Activated CD8-positive, alpha-beta memory T cell treated with anti-CD3 and anti-CD28 coated beads for 4 hours (primary cell): Measurements from ENCODE around the gene GALNT6.
"Not testable (repeated sequence)": the region's sequence is repeated elsewhere in the genome, so short reads cannot be mapped to it uniquely, and the experiment has no call there.

Source experiments
- DNase-seq, 2 donors: peaks; one replicate each; pipeline ENCODE4 v3.0.0-alpha.2; 2020; ENCODE audit warnings: low read depth in 2 of 2

The GALNT6 gene

GRCh38 chr12:51358496-51358895 lies 32.7 kb downstream of the GALNT6 start:
- no peak for DNase-seq

DNA sequence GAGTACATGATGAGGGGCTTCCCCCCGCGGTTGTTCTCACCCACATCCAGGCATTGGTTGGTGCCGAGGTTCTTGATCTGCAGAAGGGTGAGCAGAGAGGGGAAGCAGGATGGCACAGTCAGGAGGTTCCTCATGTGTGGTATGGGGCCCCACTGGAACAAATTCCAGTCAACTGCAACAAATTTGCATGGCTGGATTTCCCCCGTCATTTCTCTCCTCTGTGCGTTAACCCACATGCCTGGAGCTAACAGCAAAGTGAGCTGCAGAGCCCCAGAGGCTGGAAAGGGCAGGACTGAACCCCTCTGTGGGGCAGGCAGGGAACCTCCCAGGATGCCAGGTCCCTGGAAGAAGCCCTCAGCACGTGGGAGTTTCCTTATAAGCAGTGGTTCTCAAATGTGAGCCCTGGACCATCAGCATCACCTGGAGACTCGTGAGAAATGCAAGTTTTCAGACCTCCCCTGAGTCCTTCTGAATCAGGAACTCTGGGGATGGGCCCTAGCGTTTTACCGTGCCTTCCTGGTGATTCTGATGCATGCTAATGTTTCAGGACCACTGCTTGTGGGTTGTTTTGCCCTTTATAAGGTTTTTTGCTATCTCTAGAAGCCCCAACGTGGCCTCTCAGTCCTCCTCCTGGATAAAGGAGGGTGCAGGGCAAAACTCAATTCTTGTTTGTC lies 33.7 kb downstream of the GALNT6 start:
- no peak for DNase-seq

GRCh38 chr12:51351913-51352532 lies 39.2 kb downstream of the GALNT6 start:
- DNase-seq: peak in 1 of 2 donors; percentile 15

DNA sequence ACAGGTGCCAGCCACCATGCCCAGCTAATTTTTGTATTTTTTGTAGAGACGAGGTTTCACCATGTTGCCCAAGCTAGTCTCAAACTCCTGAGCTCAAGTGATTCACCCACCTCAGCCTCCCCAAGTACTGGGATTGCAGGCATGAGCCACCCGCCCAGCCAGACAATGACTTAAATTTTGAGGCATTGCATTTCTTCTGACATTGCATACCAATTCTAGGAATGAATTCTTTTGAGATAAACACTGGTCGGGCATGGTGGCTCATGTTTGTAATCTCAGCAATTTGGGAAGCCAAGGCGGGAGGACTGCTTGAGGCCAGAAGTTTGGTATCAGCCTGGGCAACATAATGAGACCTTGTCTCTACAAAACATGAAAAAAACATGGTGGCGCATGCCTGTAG lies 42.2 kb downstream of the GALNT6 start:
- DNase-seq: no peak

DNA sequence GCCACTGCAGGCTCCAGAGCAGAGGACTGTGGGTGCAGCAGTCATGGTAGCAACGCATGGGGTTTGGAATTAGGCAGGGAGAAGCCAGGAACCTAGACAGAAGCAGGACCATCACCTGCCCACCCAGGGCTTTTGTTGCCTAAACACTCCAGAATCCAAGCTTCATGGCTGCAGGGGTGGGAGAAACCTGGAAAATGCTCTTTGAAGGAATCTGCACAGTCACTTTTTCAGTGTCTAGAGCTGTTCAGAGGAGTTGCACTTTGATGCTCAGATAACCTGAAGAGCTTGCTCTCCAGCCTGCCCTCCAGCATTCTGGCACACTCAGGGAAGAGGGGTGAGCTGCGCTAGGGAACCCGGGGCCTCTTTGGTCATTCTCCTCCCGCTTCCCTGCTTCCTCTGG lies 43.1 kb downstream of the GALNT6 start:
- no peak for DNase-seq

DNA sequence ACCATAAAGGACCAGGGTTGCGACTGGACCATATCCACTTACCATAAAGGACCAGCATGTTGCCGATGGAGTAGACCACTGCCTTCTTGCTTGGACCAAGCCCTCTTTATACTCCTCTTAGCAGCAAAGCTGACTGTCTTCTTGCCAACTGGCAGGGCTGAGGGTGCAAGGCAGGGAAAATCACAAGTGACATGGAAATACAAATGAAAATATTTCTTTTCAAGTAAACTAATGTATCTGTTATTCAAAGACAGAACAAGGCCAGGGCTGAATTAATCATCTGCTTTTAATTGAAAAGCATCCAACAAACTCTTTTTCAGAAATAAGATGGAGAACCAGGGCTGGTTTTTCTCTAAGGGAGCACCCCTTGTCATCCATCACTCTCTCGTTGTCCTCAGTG lies 44.6 kb downstream of the GALNT6 start, which contains the start of gene CELA1:
Gene CELA1 (minus strand): TSS at position 99 of the 400 bp plus-strand sequence. CDS start 41 bp downstream, at position 58.
- no peak for DNase-seq

GRCh38 chr12:51345681-51346080 lies 45.5 kb downstream of the GALNT6 start:
- DNase-seq: no peak

DNA sequence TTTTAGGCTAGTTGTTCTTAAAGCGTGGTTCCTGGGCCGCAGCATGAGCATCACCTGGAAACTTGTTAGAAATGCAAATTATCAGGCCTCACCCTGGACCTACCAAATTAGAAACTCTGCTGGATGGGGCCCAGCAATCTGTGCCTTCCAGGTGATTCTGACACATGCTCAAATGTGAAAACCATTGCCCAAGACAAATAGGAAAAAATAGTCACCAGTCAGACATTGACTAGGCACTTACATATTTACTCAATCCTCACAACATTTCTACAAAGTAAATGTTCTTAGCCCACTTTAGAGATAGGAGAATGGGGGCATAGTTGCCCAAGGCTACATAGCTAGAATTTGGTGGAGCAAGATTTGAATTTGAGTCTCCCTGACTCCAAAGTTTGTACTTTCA lies 48.0 kb downstream of the GALNT6 start:
- no peak for DNase-seq

DNA sequence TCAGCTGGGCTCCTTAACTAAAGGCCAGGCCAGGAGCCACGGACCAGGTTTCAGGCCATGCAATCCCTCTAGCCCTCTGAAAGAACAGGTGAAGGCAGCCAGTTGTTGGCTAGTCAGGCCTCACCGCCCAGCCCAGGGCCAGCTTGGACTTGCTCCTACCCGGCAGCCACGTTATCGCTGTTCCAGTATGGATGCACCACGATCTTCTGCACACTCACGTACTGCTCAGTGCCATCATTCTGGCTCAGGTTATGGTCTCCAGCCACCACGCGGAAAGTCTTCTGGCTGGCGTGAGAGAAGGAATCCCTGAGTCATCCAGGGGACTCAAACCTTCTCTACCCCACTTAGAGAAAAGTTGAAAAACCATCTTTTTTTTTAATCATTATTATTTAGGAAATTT lies 48.8 kb downstream of the GALNT6 start:
- DNase-seq: no peak

DNA sequence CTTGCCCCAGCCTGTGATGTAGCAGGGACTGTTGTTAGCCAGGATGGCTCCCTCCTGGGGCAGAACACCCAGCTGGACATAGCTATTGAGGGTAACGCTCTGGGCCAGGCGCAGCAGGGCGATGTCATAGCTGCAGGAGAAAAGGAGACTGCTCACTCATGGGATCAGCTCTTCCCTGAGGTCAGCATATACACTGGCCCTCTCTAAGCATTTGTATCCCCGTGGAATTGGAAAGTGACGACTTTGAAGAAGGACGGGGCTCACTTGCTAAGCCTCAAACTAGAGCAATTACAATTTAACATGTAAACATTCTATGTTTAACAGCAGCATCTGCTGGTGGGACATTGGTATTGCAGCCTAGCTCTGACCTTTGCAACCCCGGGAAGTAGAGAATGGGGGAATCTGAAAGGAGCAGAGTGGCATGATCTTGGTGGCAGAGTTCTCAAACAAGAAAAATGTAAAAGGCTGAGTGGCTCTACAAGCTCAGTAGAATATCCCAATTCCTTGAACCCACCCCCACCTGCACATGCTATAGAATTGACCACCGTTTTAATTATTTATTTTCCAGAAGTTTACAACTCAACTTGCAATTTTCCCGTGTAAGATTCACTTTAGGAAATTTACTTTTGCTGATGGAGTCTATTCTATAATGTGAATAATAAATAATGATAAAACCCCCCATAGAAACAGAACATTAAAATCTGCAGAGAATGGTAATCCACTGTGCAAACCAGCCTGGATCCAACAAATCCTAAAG lies 49.8 kb downstream of the GALNT6 start:
- DNase-seq: peak; percentile 46 to 56

DNA sequence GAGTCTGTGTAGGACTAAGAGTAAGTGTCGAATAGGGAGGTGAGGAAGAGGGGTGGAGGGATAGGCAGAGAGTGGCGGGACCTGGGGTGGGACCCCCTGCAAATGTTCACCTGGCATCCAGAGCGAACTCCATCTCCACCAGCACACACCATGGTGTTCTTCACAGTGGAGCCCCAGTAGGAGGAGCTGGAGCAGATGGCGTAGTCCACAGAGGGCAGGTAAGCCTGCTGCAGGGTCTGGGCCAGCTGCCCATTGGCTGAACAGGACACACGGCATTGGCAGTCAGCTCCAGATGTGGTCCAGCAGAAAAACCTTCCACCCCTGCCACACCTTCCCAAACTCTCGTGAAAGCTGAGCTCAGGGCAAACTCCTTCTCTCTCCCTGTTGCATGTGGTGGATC lies 51.5 kb downstream of the GALNT6 start:
- DNase-seq: no peak

GRCh38 chr12:51337336-51337735 lies 53.9 kb downstream of the GALNT6 start:
- DNase-seq: not testable (repeated sequence)

- no peak for DNase-seq
Observed at GRCh38 chr12:51335931-51336330, 55.3 kb downstream of the GALNT6 start.

DNA sequence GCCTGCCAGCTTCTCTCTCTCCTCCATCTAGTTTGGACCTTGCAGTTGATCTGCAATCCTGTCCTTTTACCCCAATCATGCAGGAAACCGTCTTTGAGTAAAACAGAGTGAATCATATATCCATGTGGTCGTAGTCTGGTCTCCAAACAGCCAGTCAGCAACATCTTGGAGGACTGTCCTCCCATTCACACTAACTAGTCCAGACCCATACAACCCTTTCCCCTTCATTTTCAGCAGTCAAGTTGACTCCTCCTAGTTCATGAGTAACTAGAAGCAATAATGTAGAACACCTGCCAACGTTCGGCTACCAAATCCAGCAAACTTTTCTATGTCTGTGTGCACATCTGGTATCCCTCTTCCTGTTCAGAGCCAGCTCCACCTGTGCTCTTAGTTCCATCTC lies 56.4 kb downstream of the GALNT6 start:
- DNase-seq: no peak

DNA sequence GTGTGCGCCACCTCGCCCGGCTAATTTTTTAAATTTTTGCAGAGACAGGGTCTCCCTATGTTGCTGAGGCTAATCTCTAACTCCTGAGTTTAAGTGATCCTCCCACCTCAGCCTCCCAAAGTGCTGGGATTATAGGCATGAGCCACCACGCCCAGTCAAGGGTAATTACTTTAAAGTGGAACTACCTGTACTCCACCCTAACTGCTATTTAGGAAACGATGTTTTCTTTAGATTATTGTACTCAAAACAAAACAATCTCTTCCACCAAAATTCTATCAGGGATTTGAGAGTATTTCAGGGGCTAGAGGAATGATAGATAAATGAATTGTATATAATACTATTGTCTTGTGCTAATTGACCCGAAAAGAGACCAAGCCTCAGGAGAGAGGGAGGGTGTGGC lies 57.7 kb downstream of the GALNT6 start:
- no peak for DNase-seq

DNA sequence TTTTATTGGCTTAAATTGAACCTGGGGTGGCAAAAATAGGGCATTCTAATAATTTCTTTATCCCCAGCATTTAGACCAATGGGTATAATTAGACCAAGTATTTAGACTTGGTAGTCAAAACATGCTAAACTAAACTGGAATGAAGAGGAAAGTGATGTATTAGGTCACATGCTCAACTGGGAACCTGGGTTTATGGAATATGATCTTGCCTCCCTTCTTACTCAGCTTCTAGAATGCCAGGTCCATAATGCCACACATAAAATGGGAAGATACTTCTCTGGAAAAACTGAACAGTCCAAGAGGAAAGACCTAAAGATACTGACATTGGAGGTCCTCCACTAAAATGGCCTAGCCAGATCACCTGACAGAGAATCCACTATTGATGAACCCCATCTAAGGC lies 61.0 kb downstream of the GALNT6 start:
- DNase-seq: no peak

DNA sequence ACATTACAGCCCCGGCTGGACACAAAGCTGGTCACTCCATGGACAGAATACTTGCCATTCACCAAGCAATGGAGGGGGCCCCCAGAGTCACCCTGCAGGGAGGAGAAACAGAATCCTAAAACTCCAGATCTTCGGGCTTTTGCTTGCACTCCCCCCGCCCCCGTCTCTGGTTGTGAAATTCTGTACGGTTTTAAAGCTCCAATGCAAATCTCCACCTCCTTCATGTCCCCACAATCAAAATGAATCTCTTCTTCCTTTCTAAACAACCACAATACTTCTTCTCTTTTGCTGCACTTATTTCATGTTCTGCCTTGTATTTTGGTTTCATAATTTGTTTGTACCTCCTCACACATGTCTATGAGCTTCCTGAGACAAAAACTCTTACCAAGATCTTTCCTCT lies 61.5 kb downstream of the GALNT6 start:
- no peak for DNase-seq

- no peak for DNase-seq
Observed at GRCh38 chr12:51328587-51328986, 62.6 kb downstream of the GALNT6 start.

DNA sequence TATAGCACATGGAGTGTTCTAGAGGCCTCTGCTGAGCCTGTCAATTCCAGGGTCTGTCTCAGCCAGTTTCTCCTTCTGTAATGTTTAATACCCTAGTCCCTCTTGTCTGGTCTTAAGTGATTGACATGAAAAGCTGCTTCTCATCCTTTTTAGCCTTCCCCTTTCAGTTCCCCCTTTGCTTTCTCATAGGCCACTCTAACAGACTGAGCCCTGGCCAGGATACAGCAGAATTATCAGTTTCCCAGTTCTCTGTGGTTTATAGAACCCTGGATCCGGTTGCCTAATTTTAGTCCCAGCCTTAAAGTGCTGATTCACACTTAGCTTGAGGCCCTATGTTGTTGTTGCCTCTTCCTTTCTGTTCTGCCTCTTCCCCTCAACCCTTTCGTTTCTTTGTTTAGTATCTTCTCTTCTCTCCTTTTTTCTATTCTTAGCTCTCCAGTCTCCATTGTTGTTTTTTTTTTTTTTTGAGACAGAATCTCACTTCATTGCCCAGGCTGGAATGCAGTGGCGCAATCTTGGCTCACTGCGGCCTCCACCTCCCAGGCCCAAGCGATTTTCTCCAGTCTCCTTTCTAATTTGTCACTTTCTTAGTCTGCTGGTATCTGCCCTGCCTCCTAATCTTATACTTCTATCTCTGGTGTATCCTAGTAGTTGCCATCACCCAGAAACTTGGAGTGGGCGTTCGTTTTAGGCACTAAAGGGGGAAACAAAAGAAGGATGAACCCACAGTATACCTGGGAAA lies 64.3 kb downstream of the GALNT6 start:
- no peak for DNase-seq

DNA sequence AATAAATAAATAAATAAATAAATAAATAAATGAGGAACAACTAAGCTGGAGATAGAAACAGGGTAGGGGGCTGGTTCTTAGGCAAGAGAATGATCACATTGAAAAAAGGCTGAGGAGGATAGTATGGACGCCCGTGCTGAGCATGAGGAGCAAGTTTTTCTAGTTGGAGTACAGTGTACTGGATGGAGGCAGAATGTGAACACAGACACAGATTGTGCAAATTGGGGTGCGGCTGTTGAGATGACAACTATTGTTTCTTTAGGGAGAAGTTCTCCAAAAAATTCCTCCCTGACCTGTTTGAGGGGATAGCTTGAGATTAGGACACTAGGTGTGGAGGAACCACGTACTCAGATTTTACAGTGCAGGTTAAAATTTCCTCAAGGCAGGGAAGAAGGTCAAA lies 66.3 kb downstream of the GALNT6 start:
- DNase-seq: no peak

- peak; percentile 34 to 38 for DNase-seq
Observed at GRCh38 chr12:51323966-51324895, 67.0 kb downstream of the GALNT6 start, which contains the start of gene BIN2. Gene BIN2, minus strand, starts transcription at chr12:51324174. Its CDS starts 72 bp downstream, at chr12:51324102.
